ENCODE results near the gene RNU5B-1. TPM values are rescaled to one million over a fixed set of nuclear protein-coding genes. Genes with fewer than 3 reads are reported as not detected.

Gene RNU5B-1
- 10 to 100 TPM in 5 of 7 donors, not detected in 2; 22.1 to 67.7 (median 29.6) TPM for total RNA-seq
- polyA plus RNA-seq = not detected
- long read RNA-seq, donor 1 = 0 reads
- long read RNA-seq, donor 2, transcript RNU5B-1-201 (1 exons, 116 nt) = major isoform, 6 of 6 reads
- long read RNA-seq, donor 2, partial matches to known transcripts = 0 of 6 reads
- long read RNA-seq, donor 2, other reads (novel, unspliced or antisense) = 0 of 6 reads
- long read RNA-seq, donor 3 = 0 reads

DNA sequence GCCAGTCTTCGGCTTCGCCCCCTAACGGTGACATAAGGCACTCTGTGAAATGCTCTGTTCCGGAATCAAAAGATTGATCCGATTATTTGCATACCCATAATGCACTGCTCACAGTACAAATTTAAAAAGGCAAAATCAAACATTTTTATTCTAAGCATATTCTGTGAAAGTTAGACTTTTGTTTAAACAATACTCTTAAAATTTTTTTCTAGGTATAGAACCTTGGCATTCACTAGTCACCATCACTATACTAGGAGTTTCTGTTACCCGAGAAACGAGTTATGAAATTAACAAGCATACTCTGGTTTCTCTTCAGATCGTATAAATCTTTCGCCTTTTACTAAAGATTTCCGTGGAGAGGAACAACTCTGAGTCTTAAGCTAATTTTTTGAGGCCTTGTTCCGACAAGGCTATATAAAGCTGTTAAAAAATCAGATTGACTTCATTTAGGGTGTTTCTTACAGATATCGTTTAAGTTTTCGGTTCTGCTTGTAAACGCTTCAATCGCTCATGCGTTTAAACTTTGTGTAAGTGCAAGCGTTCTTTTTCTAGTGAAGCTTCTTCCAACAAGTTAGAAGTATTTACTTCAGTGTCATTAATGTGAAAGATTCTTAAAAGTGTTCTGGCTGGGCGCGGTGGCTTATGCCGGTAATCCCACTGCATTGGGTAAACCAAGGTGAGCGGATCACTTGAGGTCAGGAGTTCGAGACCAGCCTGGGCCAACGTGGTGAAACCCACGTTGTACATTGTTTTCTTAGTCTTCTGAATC, at the start of gene RNU5B-1:
TSS of gene RNU5B-1 (plus strand) at position 297 of the 769 bp plus-strand sequence.
- intact Hi-C loops (cut with DNase I) = no loop called here
- Histone ChIP-seq H3K36me3 (no peaks in the 10 kb centered on the region), H3K4me3 (peak within 1 kb of the TSS; percentile 48), H3K4me1 (ENCODE audit: insufficient read depth) (peaks cover 1% of the 10 kb centered on the region), H3K27me3 (no peaks in the 10 kb centered on the region), H3K9me3 (no peaks in the 10 kb centered on the region), H3K27ac (peak within 1 kb of the TSS; percentile 33 to 84)
- peak; percentile 74 to 84 (median 76) for DNase-seq
- TF ChIP-seq POLR2A (IDR thresholded peaks at IDR 0.05) = peak; percentile 91
- TF ChIP-seq EP300 (IDR thresholded peaks at IDR 0.05) = no peak
- TF ChIP-seq, protein P1, sequence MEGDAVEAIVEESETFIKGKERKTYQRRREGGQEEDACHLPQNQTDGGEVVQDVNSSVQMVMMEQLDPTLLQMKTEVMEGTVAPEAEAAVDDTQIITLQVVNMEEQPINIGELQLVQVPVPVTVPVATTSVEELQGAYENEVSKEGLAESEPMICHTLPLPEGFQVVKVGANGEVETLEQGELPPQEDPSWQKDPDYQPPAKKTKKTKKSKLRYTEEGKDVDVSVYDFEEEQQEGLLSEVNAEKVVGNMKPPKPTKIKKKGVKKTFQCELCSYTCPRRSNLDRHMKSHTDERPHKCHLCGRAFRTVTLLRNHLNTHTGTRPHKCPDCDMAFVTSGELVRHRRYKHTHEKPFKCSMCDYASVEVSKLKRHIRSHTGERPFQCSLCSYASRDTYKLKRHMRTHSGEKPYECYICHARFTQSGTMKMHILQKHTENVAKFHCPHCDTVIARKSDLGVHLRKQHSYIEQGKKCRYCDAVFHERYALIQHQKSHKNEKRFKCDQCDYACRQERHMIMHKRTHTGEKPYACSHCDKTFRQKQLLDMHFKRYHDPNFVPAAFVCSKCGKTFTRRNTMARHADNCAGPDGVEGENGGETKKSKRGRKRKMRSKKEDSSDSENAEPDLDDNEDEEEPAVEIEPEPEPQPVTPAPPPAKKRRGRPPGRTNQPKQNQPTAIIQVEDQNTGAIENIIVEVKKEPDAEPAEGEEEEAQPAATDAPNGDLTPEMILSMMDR (IDR thresholded peaks at IDR 0.05) = peak; percentile 87 to 93 (median 87)
- 0 to 1% (median 1%) methylated on average over 24 of the region's 24 CpGs for WGBS, 3 donors

DNA sequence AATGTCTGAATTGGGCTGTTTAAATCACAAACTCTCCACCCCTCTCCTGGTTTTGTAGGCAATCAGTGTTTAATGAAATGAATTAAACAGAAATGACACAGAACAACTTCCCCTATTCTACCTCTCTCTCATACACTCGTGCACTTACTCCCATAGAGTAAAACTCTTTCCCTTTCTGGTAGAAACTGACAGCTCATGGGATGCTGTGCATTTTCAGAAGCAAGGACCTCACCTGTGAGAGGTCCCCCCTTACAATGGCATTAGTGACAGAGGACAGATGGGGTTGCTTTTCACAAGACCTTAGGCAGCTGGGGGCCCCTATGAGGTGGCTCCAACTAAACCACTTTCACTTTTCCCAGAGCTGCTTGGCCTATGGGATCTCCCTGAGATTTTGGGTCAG, 49.7 kb upstream of the RNU5B-1 start:
- Histone ChIP-seq H3K4me3 (no peak overlapping the region), H3K27ac (no peak overlapping the region), H3K4me1 (ENCODE audit: insufficient read depth) (peaks cover 12% of the 10 kb centered on the region), H3K36me3 (no peaks in the 10 kb centered on the region), H3K9me3 (no peaks in the 10 kb centered on the region), H3K27me3 (no peaks in the 10 kb centered on the region)
- TF ChIP-seq, protein P1 (IDR thresholded peaks at IDR 0.05) = no peak
- TF ChIP-seq EP300 (IDR thresholded peaks at IDR 0.05) (no peak), POLR2A (IDR thresholded peaks at IDR 0.05) (no peak)
- no peak for DNase-seq
- WGBS, 3 donors = 88 to 91% (median 88%) methylated on average over 1 of the region's 1 CpG
- intact Hi-C loops (cut with DNase I) = loop anchor here in 1 of 4 donors (5.0 kb wide), 1 partner anchor 57 kb away; no protein-coding TSS in a partner anchor

DNA sequence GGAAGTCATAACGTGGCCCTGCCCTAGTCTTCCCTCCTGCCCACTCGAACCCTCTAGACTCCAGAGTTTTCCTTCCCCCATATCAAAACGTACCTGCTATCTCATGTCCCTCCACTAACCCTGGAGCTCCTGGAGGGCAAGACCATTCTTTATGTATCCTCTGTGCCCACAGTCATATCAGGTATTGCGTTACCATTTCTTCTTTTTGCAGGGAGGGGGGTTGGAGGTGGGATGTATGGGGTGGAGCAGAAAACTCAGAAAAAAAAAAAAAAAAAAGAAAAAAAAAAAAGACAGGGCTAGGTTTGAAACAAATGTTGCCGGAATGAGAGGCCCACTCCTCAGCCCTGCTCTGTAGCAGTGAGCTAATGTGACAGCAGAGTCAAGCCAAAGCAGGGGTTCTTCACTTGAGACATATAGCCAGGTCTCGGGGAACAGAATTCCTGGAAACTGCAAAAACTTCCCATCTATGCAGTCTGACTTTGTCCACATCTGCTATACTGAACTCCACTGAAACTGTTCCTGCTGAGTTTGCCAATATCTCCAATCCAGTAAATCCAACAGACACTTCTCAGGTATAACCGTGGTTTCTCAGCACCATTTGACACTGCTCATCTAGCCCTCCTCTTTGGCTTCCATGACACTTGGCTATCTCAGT, 48.9 kb upstream of the RNU5B-1 start:
- no peaks in the 10 kb centered on the region for H3K36me3 ChIP-seq
- H3K4me1 ChIP-seq (ENCODE audit: insufficient read depth) = peaks cover 18% of the 10 kb centered on the region
- H3K4me3 ChIP-seq = no peak overlapping the region
- intact Hi-C loops (cut with DNase I) = loop anchor here in 1 of 4 donors (5.0 kb wide), 1 partner anchor 58 kb away; no protein-coding TSS in a partner anchor
- no peaks in the 10 kb centered on the region for H3K9me3 ChIP-seq
- no peak for DNase-seq
- TF ChIP-seq POLR2A (IDR thresholded peaks at IDR 0.05) (no peak), EP300 (IDR thresholded peaks at IDR 0.05) (no peak)
- TF ChIP-seq, protein P1 (IDR thresholded peaks at IDR 0.05) = no peak
- H3K27me3 ChIP-seq = no peaks in the 10 kb centered on the region
- 93 to 96% (median 96%) methylated on average over 7 of the region's 7 CpGs for WGBS, 3 donors
- H3K27ac ChIP-seq = no peak overlapping the region
